GM21528 (cell line): ENCODE results near the gene NDUFV3.
"Not testable (repeated sequence)": the region's sequence is repeated elsewhere in the genome, so short reads cannot be mapped to it uniquely, and the experiment has no call there.

Experiments
- ATAC-seq: cut with Tn5 transposase; IDR thresholded peaks from one replicate; pipeline ENCODE4 v1.9.1; 2021; ENCODE audit warnings: mild to moderate bottlenecking, moderate library complexity; ENCODE audit not compliant: unreplicated experiment, low FRiP score

NDUFV3 gene

GRCh38 chr21:42931560-42932235, 38.6 kb downstream of the NDUFV3 start:
- ATAC-seq = no peak

DNA sequence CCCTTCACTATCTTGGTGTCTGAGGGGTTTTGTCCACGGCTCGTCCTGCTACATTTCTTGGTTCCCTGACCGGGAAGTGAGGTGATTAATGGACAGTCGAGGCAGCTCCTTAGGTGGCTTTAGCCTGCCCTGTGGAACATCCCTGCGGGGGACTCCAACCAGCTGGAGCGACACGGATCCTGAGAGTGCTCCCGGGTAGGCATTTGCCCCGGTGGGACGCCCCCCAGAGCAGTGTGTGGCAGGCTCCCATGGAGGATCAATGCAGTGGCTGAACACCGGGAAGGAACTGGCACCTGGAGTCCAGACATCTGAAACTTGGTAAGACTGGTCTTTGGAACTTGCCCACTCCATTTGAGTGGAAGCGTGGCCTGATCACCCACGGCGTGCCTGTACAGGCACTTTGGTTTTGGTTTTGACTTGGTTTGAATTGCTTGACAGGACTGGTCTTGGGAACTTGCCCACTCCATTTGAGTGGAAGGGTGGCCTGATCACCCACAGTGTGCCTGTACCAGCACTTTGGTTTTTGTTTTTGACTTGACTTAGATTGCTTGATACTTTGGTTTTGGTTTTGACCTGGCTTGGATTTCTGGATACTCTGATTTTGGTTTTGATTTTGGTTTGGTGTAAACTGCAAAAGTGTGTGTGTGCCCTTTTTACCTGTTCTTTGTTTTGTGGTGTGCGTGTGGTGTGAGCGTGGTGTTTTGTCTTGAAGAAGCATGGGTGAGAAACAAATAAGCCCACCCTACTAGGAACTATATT, 39.4 kb downstream of the NDUFV3 start:
- not testable (repeated sequence) for ATAC-seq

GRCh38 chr21:42933137-42933970, 40.2 kb downstream of the NDUFV3 start:
- ATAC-seq = not testable (repeated sequence)

DNA sequence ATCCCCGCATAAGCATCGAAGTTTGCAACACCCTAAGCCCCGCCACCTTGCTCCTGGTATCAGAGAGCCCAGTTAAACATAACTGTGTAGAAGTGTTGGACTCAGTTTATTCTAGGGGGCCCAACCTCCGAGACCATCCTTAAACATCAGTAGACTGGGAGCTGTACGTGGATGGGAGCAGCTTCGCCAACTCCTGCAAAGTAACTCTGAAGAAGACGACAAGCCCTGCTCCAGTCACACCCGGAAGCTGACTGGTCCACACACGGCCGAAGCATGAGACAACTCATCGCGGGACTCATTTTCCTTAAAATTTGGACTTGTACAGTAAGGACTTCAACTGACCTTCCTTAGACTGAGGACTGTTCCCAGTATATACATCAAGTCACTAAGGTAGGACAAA, 40.9 kb downstream of the NDUFV3 start:
- not testable (repeated sequence) for ATAC-seq

- ATAC-seq = not testable (repeated sequence)
These were observed 43.3 kb downstream of the NDUFV3 start for GRCh38 chr21:42936360-42936759.

GRCh38 chr21:42937034-42937940, 44.2 kb downstream of the NDUFV3 start:
- not testable (repeated sequence) for ATAC-seq

GRCh38 chr21:42937960-42938605, 45.0 kb downstream of the NDUFV3 start:
- ATAC-seq = no peak

GRCh38 chr21:42938606-42938995, 45.5 kb downstream of the NDUFV3 start:
- ATAC-seq = not testable (repeated sequence)

DNA sequence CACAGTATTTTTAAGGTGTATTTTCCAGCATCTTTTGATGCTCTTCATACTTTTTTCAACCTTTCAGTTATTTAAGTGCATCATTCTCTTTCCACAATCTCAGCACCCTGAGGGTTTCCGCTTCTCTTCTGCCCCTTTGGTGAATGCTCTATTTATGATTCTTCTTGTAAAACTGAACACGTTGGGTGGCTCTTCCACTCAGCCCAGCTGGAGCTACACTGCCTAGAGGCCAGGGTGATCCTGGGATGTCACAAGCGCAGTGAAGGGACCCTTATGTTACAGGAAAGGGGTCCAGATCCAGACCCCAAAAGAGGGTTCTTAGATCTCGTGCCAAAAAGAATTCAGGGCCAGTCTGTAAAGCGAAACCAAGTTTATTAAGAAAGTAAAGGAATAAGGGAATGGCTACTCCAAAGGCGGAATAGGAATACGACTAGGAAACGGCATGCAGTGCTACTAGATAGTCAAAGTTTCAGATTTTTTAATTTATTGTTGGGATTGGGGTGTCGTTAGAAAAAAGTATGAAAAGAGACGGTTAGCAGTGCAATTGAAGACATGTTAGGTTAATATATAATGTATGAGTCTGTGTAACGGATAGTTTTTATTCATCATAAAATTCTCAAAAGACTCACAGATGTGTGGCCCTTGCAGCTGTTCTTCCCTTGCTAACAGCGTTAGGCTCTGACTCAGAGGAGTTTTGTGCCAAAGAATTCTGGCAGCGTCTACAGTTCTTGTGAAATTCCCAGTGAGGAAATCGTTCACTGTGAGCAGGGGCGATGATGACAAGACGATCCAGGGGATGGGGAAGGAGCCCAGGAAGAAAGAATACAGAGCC, 46.7 kb downstream of the NDUFV3 start:
- no peak for ATAC-seq

- no peak for ATAC-seq
These were observed 48.6 kb downstream of the NDUFV3 start for GRCh38 chr21:42941696-42942085.

DNA sequence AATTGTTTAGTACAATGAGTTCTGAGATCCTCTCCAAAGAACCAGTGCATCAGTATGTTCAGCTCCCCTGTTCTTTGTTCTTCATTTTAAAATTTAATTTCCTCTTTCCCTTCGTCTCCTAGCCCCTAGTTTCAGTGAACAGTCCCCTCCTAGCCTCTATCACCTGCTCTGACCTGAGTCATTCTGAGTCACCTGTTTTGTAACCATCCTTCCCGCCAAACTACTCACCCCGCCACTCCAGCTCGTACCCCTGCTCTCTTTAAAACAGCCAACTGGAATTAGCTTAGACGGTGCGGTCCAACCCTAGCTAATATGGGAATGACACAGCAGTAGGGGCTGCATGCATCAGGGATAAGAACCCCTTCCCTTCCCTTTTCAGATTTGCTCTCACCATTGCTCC, 49.1 kb downstream of the NDUFV3 start:
- ATAC-seq = no peak

DNA sequence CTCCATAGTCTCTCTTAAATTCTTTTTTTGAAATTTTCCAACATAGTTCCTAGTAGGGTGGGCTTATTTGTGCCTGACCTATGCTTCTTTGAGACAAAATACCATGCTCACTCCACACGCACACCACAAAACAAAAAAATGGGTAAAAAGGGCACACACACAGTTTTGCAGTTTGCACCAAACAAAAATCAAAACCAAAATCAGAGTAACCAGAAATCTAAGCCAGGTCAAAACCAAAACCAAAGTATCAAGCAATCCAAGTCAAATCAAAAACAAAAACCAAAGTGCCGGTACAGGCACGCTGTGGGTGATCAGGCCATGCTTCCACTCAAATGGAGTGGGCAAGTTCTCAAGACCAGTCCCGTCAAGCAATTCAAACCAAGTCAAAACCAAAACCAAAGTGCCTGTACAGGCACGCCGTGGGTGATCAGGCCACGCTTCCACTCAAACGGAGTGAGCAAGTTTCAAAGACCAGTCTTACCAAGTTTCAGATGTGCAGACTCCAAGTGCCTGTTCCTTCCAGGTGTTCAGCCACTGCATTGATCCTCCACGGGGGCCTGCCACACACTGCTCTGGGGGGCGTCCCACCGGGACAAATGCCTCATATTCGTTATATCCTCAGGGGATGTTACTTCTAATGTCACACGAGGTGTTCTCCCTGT, 56.1 kb downstream of the NDUFV3 start:
- not testable (repeated sequence) for ATAC-seq

DNA sequence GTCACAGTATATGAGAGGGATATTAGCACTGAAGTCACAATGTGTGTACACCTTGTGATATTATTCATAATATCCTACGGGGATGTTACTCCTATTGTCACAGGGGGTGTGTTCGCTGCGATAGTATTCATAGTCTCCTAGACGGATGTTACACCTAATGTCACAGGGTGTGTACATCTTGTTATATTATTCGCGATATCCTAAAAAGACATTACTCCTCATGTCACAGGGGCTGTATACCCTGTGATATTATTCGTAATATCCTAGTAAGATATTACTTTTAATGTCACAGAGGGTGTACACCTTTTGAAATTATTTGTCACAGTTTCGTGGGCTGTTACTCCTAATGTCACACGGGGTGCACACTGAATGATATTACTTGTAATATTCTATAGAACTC, 58.1 kb downstream of the NDUFV3 start:
- ATAC-seq = not testable (repeated sequence)

- ATAC-seq = peak; percentile 95
These were observed 63.9 kb downstream of the NDUFV3 start for GRCh38 chr21:42956824-42957630.

DNA sequence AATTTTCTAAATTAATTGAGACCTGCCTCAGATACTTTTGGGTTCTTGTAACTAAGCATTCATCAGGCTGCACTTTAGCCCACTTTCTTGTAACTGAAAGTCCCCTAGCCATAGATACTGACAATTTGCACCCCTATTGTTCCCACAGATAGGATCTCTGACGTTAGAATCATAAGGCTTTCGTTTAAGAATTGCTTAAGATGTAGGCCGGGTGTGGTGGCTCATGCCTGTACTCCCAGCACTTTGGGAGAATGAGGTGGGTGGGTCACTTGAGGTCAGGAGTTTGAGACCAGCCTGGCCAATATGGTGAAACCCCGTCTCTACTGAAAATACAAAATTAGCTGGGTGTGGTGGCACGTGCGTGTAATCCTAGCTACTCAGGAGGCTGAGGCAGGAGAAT, 65.0 kb downstream of the NDUFV3 start:
- ATAC-seq = not testable (repeated sequence)

DNA sequence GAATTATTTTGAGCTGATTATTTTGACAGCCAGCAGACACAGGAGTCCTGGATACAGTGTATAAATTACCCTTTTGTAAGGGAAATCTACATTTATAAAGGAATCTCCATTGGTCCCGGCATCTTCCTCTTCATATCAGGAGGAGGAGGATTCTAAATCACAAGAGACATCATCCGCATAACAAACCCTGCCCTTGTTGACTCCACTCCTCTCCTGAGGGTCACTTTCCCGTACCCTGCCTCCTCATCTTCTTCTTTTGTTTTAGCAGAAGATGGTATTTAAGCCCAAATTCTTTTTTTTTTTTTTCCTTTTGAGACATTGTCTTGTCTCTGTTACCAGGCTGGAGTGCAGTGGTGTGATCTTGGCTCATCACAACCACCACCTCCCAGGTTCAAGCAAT, 66.6 kb downstream of the NDUFV3 start:
- no peak for ATAC-seq

DNA sequence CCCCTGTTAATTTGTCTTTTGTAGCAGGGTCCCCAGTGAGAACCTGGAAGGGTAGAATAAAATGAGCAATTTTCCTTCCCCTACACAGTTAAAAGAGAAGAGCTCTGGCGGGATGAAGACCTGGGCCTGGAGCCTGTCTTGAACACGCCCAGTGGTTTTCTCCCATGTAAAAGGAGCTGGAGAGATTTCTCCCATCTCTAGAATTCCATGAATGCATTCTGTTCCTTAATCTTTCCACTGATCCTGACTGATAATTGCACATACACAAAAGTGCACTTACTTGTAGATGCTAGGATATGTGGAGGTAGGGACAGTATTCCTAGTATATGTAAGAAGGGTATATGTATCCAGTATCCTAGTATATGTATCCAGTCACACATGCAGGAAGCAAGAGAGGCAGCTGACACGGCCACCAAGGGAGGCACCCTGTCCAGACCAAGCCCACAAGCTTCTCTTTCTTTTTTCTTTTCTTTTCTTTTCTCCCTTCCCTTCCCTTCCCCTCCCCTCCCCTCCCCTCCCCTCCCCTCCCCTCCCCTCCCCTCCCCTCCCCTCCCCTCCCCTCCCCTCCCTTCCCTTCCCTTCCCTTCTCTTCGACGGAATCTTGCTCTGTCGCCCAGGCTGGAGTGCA, 69.4 kb downstream of the NDUFV3 start:
- ATAC-seq = no peak
